SU-DHL-6 (cell line): ENCODE data around the gene CCND1.

Source experiments
- CTCF ChIP-seq: fragments of 200-600 bp; sonication (generic); IDR thresholded peaks from one replicate; pipeline ENCODE4 v1.5.1; 2017; ENCODE audit warnings: antibody characterized with exemption, mild to moderate bottlenecking, low read length, moderate library complexity; ENCODE audit not compliant: insufficient read depth, poor library complexity, severe bottlenecking
- EZH2phosphoT487 ChIP-seq: fragments of 200-600 bp; sonication (generic), shearing (Covaris generic); conservative IDR thresholded peaks from 2 replicates; pipeline ENCODE4 v1.6.1; 2018; ENCODE audit warnings: mild to moderate bottlenecking, antibody characterized with exemption, low read length, moderate library complexity, mixed read lengths

DNA sequence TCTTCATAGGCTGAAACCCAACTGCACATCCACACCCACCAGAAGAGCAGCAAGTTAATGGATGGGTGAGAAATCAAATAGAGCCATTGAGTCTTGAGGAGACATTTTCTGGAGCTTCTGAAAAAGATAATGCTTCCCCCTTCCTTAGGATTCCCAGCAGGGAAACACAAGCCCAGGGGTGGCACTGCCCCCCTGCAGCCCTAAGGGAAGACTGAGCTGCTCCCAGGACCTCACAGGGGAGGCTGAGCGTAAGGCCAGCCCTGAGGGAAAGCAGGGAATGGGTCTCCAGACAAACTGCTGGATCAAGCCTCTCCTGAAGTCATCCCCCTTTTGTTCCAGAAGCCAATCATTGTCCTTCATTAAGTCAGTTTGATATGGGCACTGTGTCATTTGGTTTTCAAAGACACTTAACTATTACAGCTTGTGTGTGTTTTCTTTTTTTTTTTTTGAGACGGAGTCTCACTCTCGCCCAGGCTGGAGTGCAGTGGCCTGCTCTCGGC lies 19.1 kb downstream of the CCND1 start:
- TF ChIP-seq CTCF (no peak), EZH2phosphoT487 (no peak)
